Activated naive CD8-positive, alpha-beta T cell treated with anti-CD3 and anti-CD28 coated beads, Interleukin-2, amount 10 ng/mL, durations not matched to agents 7 days and 5 days (primary cell): Measurements from ENCODE around the gene PIPOX. TPM values are rescaled to one million over a fixed set of nuclear protein-coding genes. Genes with fewer than 3 reads are reported as not detected.

Experiments used
- ATAC-seq: fragments of 150-1000 bp; cut with Tn5 transposase; one replicate; pipeline ENCODE4 v1.10.0; 2021; ENCODE audit warnings: low read depth, moderate library complexity
- POLR2A ChIA-PET: fragments of 350-600 bp; sonication (Branson Sonifier 250); formaldehyde crosslinking; loops from one replicate; lab custom pipeline; 2021; ENCODE audit warnings: antibody characterized with exemption; lab: Charles Lee
- DNase-seq: peaks from one replicate; pipeline ENCODE4 v3.0.0; 2021
- H3K27ac Mint-ChIP-seq: one replicate; pipeline ENCODE4 v1.8.0; 2022; ENCODE audit warnings: mild to moderate bottlenecking, mixed read lengths
- H3K27me3 Mint-ChIP-seq: one replicate; pipeline ENCODE4 v1.8.0; 2022; ENCODE audit warnings: mild to moderate bottlenecking, moderate library complexity, mixed read lengths
- H3K36me3 Mint-ChIP-seq: one replicate; pipeline ENCODE4 v1.8.0; 2021; ENCODE audit warnings: mild to moderate bottlenecking, mixed read lengths
- H3K4me1 Mint-ChIP-seq: one replicate; pipeline ENCODE4 v1.8.0; 2021; ENCODE audit warnings: mixed read lengths
- H3K4me3 Mint-ChIP-seq: one replicate; pipeline ENCODE4 v1.8.0; 2022; ENCODE audit warnings: mild to moderate bottlenecking, moderate library complexity, mixed read lengths
- H3K9me3 Mint-ChIP-seq: one replicate; pipeline ENCODE4 v1.8.0; 2021; ENCODE audit warnings: mixed read lengths
- total RNA-seq, 2 experiments: library from RNA; stranded (reverse); gene quantifications; one replicate each; pipeline ENCODE4 v1.2.3, GENCODE V29; 2021

The PIPOX gene
- total RNA-seq, 2 experiments from 2014 or later = 3.0 to 3.5 TPM

DNA sequence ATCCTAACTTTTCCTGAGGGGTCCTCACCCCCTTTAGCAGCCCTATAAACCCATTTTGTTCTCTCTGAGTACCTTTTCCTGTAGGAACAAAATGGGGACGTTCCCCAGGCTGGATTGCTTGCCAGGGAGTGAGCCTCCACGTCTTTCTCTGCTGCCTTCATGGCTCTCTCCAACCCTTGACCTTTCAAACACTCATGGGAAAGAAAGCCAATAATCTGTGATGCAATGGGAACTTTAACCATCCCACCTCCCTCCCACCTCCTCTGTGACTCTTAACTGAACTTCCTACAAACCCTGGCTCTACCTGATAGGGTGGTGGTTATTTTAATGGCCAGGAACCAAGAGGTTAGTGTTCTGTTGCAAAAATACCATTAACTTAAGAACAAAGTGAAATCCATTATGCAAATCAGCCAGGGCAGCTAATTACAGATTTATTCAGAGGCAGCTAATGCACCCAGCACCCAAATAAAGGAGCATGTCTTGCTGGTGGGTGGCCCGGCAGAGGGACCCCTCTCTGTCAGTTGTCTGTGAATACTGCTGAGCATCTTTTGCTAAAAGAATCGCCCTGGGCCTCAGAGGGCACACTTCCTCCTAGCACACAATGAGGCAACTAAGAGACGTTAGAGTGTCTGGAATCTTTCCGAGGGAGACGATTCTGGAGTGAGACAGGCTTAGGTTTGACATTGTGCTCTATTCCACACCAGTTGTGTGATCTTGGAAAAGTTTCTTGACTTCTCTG, 3.0 kb downstream of the PIPOX start:
- DNase-seq (no peak), ATAC-seq (no peak)
- Mint-ChIP-seq H3K4me3 (no peak overlapping the region), H3K36me3 (no peaks in the 10 kb centered on the region), H3K4me1 (peaks cover 11% of the 10 kb centered on the region), H3K27ac (no peak overlapping the region), H3K9me3 (no peaks in the 10 kb centered on the region), H3K27me3 (peaks cover 16% of the 10 kb centered on the region)
- POLR2A ChIA-PET = no interaction called here

DNA sequence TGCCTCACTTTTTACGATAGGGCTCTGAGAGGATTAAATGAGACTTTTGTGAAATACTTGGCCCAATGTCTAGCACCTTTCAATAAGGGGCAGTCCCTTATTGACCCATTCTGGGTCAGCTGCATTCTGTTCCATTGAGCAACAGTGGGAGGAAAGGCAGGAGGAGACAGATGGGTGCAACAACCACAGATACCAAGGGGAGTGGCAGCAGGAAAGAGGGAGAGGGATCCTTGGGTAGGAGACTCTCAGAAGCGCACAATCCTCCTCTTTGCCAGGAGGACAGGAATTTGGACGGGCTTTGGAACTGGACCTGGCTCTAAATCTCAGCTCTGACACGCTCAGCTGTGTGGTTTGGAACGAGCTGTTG, 3.5 kb downstream of the PIPOX start:
- peaks cover 16% of the 10 kb centered on the region for H3K27me3 Mint-ChIP-seq
- no peak overlapping the region for H3K4me3 Mint-ChIP-seq
- H3K9me3 Mint-ChIP-seq = no peaks in the 10 kb centered on the region
- peaks cover 11% of the 10 kb centered on the region for H3K4me1 Mint-ChIP-seq
- POLR2A ChIA-PET = no interaction called here
- ATAC-seq (no peak), DNase-seq (no peak)
- H3K27ac Mint-ChIP-seq = no peak overlapping the region
- no peaks in the 10 kb centered on the region for H3K36me3 Mint-ChIP-seq

DNA sequence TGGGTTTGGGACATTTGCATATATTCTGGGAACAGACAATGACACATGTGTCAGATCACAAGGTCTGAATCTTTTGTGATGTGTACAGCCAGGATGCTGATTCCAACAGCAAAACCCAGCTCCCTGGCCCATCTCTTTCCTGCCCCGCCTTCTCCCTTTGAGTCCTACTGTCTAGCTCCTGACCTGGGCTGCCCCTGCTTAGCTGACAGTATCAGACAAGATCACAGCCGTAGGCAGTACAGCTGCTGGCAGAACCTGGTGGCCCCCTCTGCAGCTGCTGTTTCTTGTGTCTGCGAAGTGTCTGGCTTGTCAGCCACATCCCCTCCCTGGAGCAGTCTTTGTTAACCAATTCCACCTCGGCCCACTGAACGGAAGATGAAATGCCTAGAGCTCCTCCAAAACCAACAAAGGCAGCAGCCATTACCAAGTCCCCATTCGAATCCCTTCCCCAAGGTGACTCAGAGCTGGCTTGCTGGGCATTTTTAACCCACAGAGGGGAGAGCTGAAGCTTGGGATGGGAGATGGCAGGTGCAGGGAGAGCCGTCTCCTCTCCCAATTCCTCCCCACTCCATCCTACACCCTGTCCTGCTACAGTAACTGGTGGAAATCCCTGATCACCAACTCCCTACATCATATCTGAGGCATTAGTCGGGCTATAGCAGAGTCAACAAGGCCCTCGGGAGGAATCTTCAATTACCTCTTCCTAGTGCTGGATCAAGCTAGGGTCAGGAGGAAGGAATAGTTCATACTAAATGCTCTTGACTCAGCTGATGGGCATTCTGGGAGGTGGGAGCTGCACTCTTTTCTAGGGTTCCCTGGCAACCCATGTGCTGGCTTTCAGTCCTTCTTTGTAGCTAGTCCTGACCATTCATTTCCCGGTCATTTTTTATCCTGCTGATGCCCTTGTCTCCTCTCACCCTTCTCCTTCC, 5.8 kb downstream of the PIPOX start:
- Mint-ChIP-seq H3K4me3 (no peak overlapping the region), H3K36me3 (no peaks in the 10 kb centered on the region), H3K4me1 (no peaks in the 10 kb centered on the region), H3K27me3 (peaks cover 16% of the 10 kb centered on the region), H3K27ac (no peak overlapping the region), H3K9me3 (no peaks in the 10 kb centered on the region)
- DNase-seq (no peak), ATAC-seq (no peak)
- POLR2A ChIA-PET = no interaction called here

DNA sequence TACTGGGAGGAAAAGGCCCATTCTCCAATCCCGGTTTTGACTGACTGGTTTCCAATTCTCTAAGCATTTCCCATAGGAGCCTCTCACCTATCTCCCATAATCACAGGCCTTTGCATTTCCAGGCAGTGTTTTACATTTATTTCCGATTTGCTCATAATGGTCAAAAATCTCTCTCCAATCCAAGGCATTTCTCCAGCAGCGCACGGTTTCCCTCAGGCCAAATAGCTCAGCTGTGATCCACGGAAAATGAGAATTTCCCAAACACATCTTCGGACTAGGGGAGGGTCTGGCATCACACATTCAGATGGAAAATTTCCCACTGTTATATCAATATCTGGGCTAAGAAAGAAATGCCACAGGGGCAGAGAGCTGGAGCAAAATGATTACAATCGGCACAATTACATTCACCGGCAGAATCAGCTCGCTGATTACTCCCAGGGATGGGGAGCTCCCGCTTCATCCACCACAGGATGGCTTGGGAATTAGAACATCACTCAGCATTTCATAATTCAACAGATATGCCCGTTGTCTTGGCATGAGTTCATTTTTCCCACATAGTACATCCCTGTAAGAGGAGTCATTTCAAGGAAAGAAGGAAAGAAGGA, 6.7 kb downstream of the PIPOX start:
- no peak overlapping the region for H3K27ac Mint-ChIP-seq
- DNase-seq (no peak), ATAC-seq (no peak)
- POLR2A ChIA-PET = no interaction called here
- H3K36me3 Mint-ChIP-seq = no peaks in the 10 kb centered on the region
- H3K9me3 Mint-ChIP-seq = no peaks in the 10 kb centered on the region
- H3K4me1 Mint-ChIP-seq = no peaks in the 10 kb centered on the region
- no peak overlapping the region for H3K4me3 Mint-ChIP-seq
- H3K27me3 Mint-ChIP-seq = peaks cover 16% of the 10 kb centered on the region

DNA sequence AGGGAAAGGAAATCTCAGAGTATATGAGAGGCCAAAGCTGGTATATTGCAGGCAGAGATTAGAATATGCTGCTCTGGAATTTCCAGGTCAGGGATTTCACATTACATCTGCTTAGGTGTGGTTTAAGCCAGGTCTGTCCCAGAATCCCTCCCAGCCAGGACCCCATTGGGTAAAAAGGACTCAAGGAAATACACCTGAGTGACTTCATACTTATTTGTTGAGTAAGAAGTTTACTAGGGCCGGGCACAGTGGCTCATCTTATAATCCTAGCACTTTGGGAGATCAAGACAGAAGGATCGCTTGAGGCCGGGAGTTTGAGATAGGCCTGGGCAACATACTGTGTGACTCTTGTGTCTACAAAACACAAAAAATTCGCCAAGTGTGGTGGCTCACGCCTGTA, 7.2 kb downstream of the PIPOX start:
- Mint-ChIP-seq H3K4me3 (no peak overlapping the region), H3K27ac (no peak overlapping the region), H3K27me3 (peaks cover 16% of the 10 kb centered on the region), H3K36me3 (no peaks in the 10 kb centered on the region), H3K9me3 (no peaks in the 10 kb centered on the region), H3K4me1 (no peaks in the 10 kb centered on the region)
- POLR2A ChIA-PET = no interaction called here
- DNase-seq = no peak
- ATAC-seq = no peak

DNA sequence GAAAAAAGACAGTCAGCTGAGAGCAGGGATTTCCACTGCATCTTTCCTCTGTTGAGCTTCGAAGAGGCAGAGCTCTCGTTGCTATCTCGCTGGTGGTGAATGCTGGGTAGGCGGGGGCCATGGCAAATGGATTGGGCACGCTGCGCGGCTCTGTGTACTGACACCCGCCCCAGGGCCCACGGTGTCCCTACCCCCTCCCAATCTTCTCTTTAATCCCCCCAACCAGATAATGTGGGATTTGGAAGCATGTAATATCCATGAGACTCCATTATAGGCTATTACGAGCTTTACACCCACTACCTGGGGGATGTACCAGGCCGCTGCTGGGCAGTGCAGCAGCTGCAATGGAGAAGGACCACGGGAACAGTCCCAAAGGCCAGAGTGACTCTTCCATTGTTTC, 8.3 kb downstream of the PIPOX start:
- Mint-ChIP-seq H3K36me3 (no peaks in the 10 kb centered on the region), H3K27ac (no peak overlapping the region), H3K4me3 (no peak overlapping the region), H3K4me1 (no peaks in the 10 kb centered on the region), H3K27me3 (peaks cover 15% of the 10 kb centered on the region), H3K9me3 (no peaks in the 10 kb centered on the region)
- POLR2A ChIA-PET = no interaction called here
- DNase-seq (no peak), ATAC-seq (no peak)

DNA sequence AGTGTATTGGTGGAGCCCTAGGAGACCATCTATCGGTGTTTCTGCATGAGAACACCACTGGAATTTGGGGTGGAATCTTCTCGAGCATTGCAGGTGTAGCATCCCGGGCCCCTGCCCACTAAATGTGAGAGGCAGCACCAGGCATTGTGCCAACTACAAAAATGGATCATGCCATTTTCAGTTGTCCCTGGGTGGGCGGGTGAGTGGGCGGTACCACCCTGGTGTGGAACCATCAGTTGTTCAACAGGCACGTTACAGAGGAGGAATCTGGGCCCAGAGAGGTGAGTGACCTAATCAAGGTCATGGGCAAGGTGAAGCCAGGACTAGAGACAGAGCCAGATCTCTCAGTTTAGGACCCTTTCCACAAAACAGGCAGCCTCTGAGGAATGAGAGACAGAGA, 8.8 kb downstream of the PIPOX start:
- peaks cover 12% of the 10 kb centered on the region for H3K27me3 Mint-ChIP-seq
- no peaks in the 10 kb centered on the region for H3K36me3 Mint-ChIP-seq
- H3K4me1 Mint-ChIP-seq = no peaks in the 10 kb centered on the region
- no peak overlapping the region for H3K27ac Mint-ChIP-seq
- POLR2A ChIA-PET = no interaction called here
- H3K9me3 Mint-ChIP-seq = no peaks in the 10 kb centered on the region
- ATAC-seq (no peak), DNase-seq (no peak)
- no peak overlapping the region for H3K4me3 Mint-ChIP-seq

DNA sequence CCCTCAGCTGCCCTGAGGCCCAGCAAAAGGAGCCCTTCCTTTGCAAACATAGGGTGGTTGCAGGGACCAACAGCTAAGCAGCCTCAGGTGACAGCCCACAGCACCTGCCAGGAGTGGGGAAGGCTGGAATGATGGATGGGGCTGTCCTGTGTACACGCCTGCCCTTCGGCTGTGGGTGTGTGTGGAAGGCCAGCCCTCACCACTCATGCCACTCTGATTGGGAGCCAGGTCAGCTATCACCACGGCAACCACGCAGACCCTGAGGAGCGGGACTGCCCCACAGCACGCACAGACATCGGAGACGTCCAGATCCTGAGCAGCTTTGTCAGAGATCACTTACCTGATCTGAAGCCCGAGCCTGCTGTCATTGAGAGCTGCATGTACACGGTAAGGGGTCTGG, 11.9 kb downstream of the PIPOX start:
- no peaks in the 10 kb centered on the region for H3K36me3 Mint-ChIP-seq
- POLR2A ChIA-PET = no interaction called here
- no peak overlapping the region for H3K4me3 Mint-ChIP-seq
- ATAC-seq = no peak
- H3K4me1 Mint-ChIP-seq = no peaks in the 10 kb centered on the region
- H3K27me3 Mint-ChIP-seq = no peaks in the 10 kb centered on the region
- DNase-seq = no peak
- H3K9me3 Mint-ChIP-seq = no peaks in the 10 kb centered on the region
- no peak overlapping the region for H3K27ac Mint-ChIP-seq

DNA sequence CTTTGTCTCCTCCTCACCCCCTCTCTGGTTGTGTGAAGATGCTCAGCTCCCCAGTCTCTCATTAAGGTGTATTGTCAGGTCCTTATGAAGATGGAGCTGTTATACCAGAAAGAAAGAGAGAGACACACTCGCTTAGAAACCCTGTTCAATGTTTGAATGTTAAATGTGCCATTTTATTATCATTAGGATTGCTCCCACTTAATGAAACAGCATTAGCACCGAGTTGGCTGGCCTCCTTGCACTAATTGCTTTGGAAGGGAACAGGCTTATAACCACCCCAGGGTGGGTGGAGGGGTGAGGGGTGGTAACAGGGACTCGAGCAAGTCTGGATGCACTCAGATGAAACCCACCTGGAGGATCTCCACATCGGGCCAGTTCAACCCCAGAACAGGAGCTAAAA, 14.4 kb downstream of the PIPOX start:
- ATAC-seq (no peak), DNase-seq (no peak)
- no peak overlapping the region for H3K27ac Mint-ChIP-seq
- no peaks in the 10 kb centered on the region for H3K36me3 Mint-ChIP-seq
- H3K4me3 Mint-ChIP-seq = no peak overlapping the region
- no peaks in the 10 kb centered on the region for H3K4me1 Mint-ChIP-seq
- POLR2A ChIA-PET = no interaction called here
- H3K9me3 Mint-ChIP-seq = no peaks in the 10 kb centered on the region
- no peaks in the 10 kb centered on the region for H3K27me3 Mint-ChIP-seq

DNA sequence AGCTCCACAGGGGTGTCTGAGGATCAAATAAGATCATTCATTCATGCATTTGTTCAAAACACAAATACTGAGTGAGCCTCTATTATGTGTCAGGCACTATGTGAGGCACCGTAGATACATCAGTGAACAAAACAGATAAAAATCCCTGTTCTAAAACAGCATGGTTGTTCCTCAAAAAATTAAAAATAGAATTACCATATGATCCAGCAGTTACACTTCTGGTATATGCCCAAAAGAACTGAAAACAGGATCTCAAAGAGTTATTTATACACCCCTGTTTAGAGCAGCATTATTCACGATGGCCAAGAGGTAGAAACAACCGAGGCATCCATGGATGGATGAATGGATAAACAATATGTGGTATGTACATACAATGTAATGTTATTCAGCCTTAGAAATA, 15.4 kb downstream of the PIPOX start:
- POLR2A ChIA-PET = no interaction called here
- peaks cover 4% of the 10 kb centered on the region for H3K27me3 Mint-ChIP-seq
- ATAC-seq (no peak), DNase-seq (no peak)
- no peaks in the 10 kb centered on the region for H3K36me3 Mint-ChIP-seq
- H3K4me3 Mint-ChIP-seq = no peak overlapping the region
- no peaks in the 10 kb centered on the region for H3K9me3 Mint-ChIP-seq
- H3K4me1 Mint-ChIP-seq = no peaks in the 10 kb centered on the region
- no peak overlapping the region for H3K27ac Mint-ChIP-seq

DNA sequence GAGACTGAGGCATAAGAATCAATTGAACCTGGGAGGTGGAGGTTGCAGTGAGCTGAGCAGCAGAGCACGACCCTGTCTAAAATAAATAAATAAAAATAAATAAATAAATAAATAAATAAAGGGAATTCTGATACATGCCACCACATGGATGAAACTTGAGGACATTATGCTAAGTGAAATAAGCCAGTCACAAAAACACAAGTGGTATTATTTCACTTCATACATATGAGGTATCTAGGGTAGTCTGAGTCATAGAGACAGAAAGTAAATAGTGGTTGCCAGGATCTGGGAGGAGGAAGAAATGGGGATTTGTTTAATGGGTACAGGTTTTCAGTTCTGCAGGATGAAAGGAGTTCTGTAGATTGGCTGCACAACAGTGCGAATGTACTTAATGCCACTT, 16.3 kb downstream of the PIPOX start:
- Mint-ChIP-seq H3K9me3 (no peaks in the 10 kb centered on the region), H3K4me3 (no peak overlapping the region), H3K4me1 (no peaks in the 10 kb centered on the region), H3K27ac (no peak overlapping the region), H3K27me3 (peaks cover 4% of the 10 kb centered on the region), H3K36me3 (no peaks in the 10 kb centered on the region)
- POLR2A ChIA-PET = no interaction called here
- no peak for DNase-seq
- ATAC-seq = no peak

DNA sequence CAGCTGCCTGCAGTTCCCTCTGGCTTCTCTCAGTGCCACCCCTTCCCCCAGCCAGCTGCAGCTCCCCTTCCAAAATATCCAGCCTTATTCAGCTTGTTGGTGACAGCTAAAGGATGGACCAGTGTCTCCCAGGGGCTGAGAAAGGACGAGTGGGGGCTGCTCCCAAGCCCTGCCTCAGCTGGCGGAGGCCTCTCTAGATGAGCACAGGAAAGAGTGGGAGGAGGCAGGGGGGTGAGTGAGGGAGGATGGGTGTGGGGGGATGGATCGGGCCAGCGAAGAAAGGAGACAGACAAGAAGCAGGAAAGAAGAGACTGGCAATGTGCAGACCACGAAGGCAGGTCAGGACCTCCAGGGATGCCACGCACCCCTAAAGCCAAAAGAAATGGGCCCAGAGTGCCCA, 17.5 kb downstream of the PIPOX start:
- DNase-seq = no peak
- H3K4me3 Mint-ChIP-seq = no peak overlapping the region
- ATAC-seq = no peak
- H3K4me1 Mint-ChIP-seq = no peaks in the 10 kb centered on the region
- POLR2A ChIA-PET = no interaction called here
- no peaks in the 10 kb centered on the region for H3K36me3 Mint-ChIP-seq
- peaks cover 4% of the 10 kb centered on the region for H3K27me3 Mint-ChIP-seq
- H3K9me3 Mint-ChIP-seq = no peaks in the 10 kb centered on the region
- no peak overlapping the region for H3K27ac Mint-ChIP-seq

DNA sequence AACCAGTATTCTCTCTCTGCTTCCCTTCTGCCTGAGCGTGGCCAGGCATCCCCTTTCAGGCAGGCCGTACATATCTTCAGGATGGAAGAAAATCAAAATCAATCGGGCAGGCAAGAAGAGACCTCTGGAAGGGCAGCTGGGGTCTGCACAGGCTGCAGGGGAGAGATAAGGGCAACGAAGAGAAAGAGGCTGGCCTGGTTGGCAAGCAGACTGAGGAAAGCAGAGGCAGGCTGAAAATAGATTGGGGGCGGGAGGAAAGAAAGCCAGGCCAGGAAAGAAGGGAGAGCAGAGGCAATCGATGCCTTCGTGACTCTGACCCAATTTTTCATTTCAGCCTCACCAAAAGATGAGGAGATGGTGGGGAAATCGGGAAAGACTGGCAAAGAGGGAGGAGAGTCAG, 18.1 kb downstream of the PIPOX start:
- Mint-ChIP-seq H3K9me3 (no peaks in the 10 kb centered on the region), H3K4me1 (no peaks in the 10 kb centered on the region), H3K4me3 (no peak overlapping the region), H3K27ac (no peak overlapping the region), H3K36me3 (no peaks in the 10 kb centered on the region), H3K27me3 (peaks cover 4% of the 10 kb centered on the region)
- POLR2A ChIA-PET = no interaction called here
- ATAC-seq (no peak), DNase-seq (no peak)

DNA sequence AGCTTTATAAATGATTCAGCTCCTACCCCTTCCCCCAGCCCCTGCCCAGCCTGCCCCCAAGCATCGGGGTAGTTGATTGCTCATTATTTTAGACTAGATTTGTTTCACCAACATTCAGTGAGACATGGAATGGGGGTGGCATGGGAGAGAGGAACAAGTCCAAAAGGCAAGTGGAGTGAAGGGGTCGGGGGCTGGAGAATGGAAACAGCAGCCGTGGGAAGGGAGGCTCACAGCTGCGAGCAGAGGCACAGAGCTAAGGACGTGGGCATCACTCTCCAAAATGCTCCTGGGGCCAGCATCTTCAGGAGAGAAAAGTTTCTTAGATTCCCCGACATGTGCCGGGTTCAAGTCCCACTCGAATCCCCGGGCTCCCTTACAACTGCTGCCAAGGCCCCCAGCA, 19.3 kb downstream of the PIPOX start:
- Mint-ChIP-seq H3K27me3 (peaks cover 7% of the 10 kb centered on the region), H3K36me3 (no peaks in the 10 kb centered on the region), H3K9me3 (no peaks in the 10 kb centered on the region), H3K27ac (no peak overlapping the region), H3K4me3 (no peak overlapping the region), H3K4me1 (no peaks in the 10 kb centered on the region)
- no peak for ATAC-seq
- no peak for DNase-seq
- POLR2A ChIA-PET = no interaction called here
